ENCODE data around the gene SLC9A9. TPM values are rescaled to one million over a fixed set of nuclear protein-coding genes. Genes with fewer than 3 reads are reported as not detected.

The SLC9A9 gene
- total RNA-seq, 4 donors from 2014 or later, result 1.7 to 8.2 (median 3.6) TPM

GRCh38 chr3:143483214-143483613 lies 365.1 kb downstream of the SLC9A9 start:
- Histone ChIP-seq H3K36me3 (no peaks in the 10 kb centered on the region), H3K27me3 (no peaks in the 10 kb centered on the region), H3K4me3 (no peak overlapping the region), H3K27ac (no peak overlapping the region), H3K4me1 (no peaks in the 10 kb centered on the region), H3K9me3 (no peaks in the 10 kb centered on the region)
- DNase-seq (no peak), ATAC-seq (no peak)
- TF ChIP-seq POLR2A (IDR thresholded peaks at IDR 0.05), result no peak
- TF ChIP-seq CTCF (IDR thresholded peaks at IDR 0.05 in 4 of 5, conservative IDR thresholded peaks at IDR 0.05 in 1 of 5), result no peak
- in situ Hi-C loops (cut with MboI; ENCODE audit: low sequenced_read_pairs in 4 of 4) (no loop called here), intact Hi-C loops (cut with DNase I; ENCODE audit: low total_unique reads) (no loop called here)

GRCh38 chr3:143482106-143483088 lies 365.9 kb downstream of the SLC9A9 start:
- no peaks in the 10 kb centered on the region for H3K36me3 ChIP-seq
- H3K27me3 ChIP-seq, result no peaks in the 10 kb centered on the region
- H3K4me1 ChIP-seq, result no peaks in the 10 kb centered on the region
- H3K4me3 ChIP-seq, result no peak overlapping the region
- DNase-seq (peak in 1 of 2 donors; percentile 13), ATAC-seq (no peak)
- TF ChIP-seq POLR2A (IDR thresholded peaks at IDR 0.05) (no peak), CTCF (IDR thresholded peaks at IDR 0.05 in 4 of 5, conservative IDR thresholded peaks at IDR 0.05 in 1 of 5) (no peak)
- no peak overlapping the region for H3K27ac ChIP-seq
- intact Hi-C loops (cut with DNase I; ENCODE audit: low total_unique reads), result no loop called here
- in situ Hi-C loops (cut with MboI; ENCODE audit: low sequenced_read_pairs in 4 of 4), result no loop called here
- H3K9me3 ChIP-seq, result no peaks in the 10 kb centered on the region

DNA sequence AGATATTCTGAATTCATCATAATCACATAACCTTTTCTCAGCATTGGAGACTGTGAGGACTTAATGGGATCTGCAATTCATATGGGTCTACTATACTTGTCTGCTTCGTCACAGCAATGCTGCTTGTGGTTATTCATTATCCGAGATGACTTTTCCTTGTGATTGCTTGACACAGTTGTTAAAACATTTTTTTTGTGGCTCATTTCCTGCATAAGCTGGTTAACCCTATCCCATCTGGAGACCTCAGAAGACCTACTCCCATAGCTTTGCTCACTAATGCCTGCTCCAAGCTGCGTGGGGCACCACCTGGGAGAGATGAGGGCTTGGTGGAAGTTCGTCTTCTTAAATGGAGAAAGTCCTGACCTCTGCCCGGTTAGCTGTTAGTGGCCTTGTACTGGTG lies 367.9 kb downstream of the SLC9A9 start:
- ATAC-seq (no peak), DNase-seq (no peak)
- no peaks in the 10 kb centered on the region for H3K9me3 ChIP-seq
- TF ChIP-seq CTCF (IDR thresholded peaks at IDR 0.05 in 4 of 5, conservative IDR thresholded peaks at IDR 0.05 in 1 of 5) (no peak), POLR2A (IDR thresholded peaks at IDR 0.05) (no peak)
- H3K4me3 ChIP-seq, result no peak overlapping the region
- no peaks in the 10 kb centered on the region for H3K4me1 ChIP-seq
- intact Hi-C loops (cut with DNase I; ENCODE audit: low total_unique reads), result no loop called here
- no peak overlapping the region for H3K27ac ChIP-seq
- H3K27me3 ChIP-seq, result no peaks in the 10 kb centered on the region
- in situ Hi-C loops (cut with MboI; ENCODE audit: low sequenced_read_pairs in 4 of 4), result no loop called here
- no peaks in the 10 kb centered on the region for H3K36me3 ChIP-seq

- in situ Hi-C loops (cut with MboI; ENCODE audit: low sequenced_read_pairs in 4 of 4), result no loop called here
Observed at GRCh38 chr3:143479727-143480126, 368.5 kb downstream of the SLC9A9 start.

More at GRCh38 chr3:143479727-143480126, 368.5 kb downstream of the SLC9A9 start:
- TF ChIP-seq POLR2A (IDR thresholded peaks at IDR 0.05) (no peak), CTCF (IDR thresholded peaks at IDR 0.05 in 4 of 5, conservative IDR thresholded peaks at IDR 0.05 in 1 of 5) (no peak)
- DNase-seq (no peak), ATAC-seq (no peak)
- no peak overlapping the region for H3K27ac ChIP-seq
- no peak overlapping the region for H3K4me3 ChIP-seq
- intact Hi-C loops (cut with DNase I; ENCODE audit: low total_unique reads), result no loop called here
- H3K27me3 ChIP-seq, result no peaks in the 10 kb centered on the region
- no peaks in the 10 kb centered on the region for H3K36me3 ChIP-seq
- H3K4me1 ChIP-seq, result no peaks in the 10 kb centered on the region
- no peaks in the 10 kb centered on the region for H3K9me3 ChIP-seq
